Cardiac fibroblast (primary cell): ENCODE data around the gene TMUB2.

Experiments used
- DNase-seq, 2 donors: peaks; one replicate each; pipeline versions ENCODE4 v3.0.0 to v3.0.0-alpha.2; 2010; ENCODE audit warnings: low read depth in 2 of 2
- H3K4me3 ChIP-seq, 2 donors: replicated peaks in 1 of 2; 1 replicate in 1 of 2; 2 replicates in 1 of 2; pipeline ENCODE4 v1.5.1; 2011; ENCODE audit warnings: low read depth in 2 of 2, low read length in 2 of 2, mild to moderate bottlenecking in 2 of 2, moderate library complexity in 1 of 2
- CTCF ChIP-seq: IDR thresholded peaks from one replicate; pipeline ENCODE4 v1.5.1; 2011; ENCODE audit warnings: low read depth, mild to moderate bottlenecking, low read length, inconsistent platforms

TMUB2 gene

GRCh38 chr17:44190481-44190880, 3.7 kb downstream of the TMUB2 start:
- TF ChIP-seq CTCF = no peak
- H3K4me3 ChIP-seq = no peak overlapping the region
- DNase-seq = no peak

GRCh38 chr17:44191369-44191768, 4.6 kb downstream of the TMUB2 start:
- no peak for TF ChIP-seq CTCF
- H3K4me3 ChIP-seq = no peak overlapping the region
- no peak for DNase-seq

GRCh38 chr17:44191941-44192496, 5.2 kb downstream of the TMUB2 start:
- TF ChIP-seq CTCF = no peak
- H3K4me3 ChIP-seq = no peak overlapping the region
- DNase-seq = no peak

- no peak overlapping the region for H3K4me3 ChIP-seq
- no peak for TF ChIP-seq CTCF
- DNase-seq = no peak
These were observed 6.0 kb downstream of the TMUB2 start for GRCh38 chr17:44192750-44193149.

GRCh38 chr17:44193326-44194084, 6.7 kb downstream of the TMUB2 start:
- no peak for TF ChIP-seq CTCF
- H3K4me3 ChIP-seq = no peak overlapping the region
- no peak for DNase-seq

GRCh38 chr17:44197107-44197506, 10.3 kb downstream of the TMUB2 start:
- no peak overlapping the region for H3K4me3 ChIP-seq
- TF ChIP-seq CTCF = no peak
- no peak for DNase-seq
